Hepatocyte (in vitro differentiated cells): ENCODE measurements around the gene ADAMTS13. TPM values are rescaled to one million over a fixed set of nuclear protein-coding genes. Genes with fewer than 3 reads are reported as not detected.

Experiments
- DNase-seq: peaks from one replicate; pipeline ENCODE4 v3.0.0-alpha.2; 2016; ENCODE audit warnings: low spot score
- H2AFZ ChIP-seq: fragments of 200-600 bp; sonication (generic); 2 replicates; pipeline ENCODE4 v1.6.0; 2016; ENCODE audit warnings: antibody characterized with exemption, mild to moderate bottlenecking
- H3K27ac ChIP-seq: fragments of 200-600 bp; sonication (generic); 2 replicates; pipeline ENCODE4 v1.5.1; 2016; ENCODE audit warnings: mild to moderate bottlenecking
- H3K27me3 ChIP-seq: fragments of 200-600 bp; sonication (generic); 2 replicates; pipeline ENCODE4 v1.6.1; 2016
- H3K36me3 ChIP-seq: fragments of 200-600 bp; sonication (generic); replicated peaks from 2 replicates; pipeline ENCODE4 v1.5.1; 2016; ENCODE audit warnings: low read depth; ENCODE audit not compliant: insufficient read depth
- H3K4me1 ChIP-seq: fragments of 200-600 bp; sonication (generic); 2 replicates; pipeline ENCODE4 v1.5.1; 2016; ENCODE audit warnings: mild to moderate bottlenecking, moderate library complexity; ENCODE audit not compliant: insufficient read depth
- H3K4me2 ChIP-seq: fragments of 200-600 bp; sonication (generic); 2 replicates; pipeline ENCODE4 v1.6.0; 2016
- H3K4me3 ChIP-seq: fragments of 200-600 bp; sonication (generic); 2 replicates; pipeline ENCODE4 v1.5.1; 2016; ENCODE audit warnings: mild to moderate bottlenecking
- H3K79me2 ChIP-seq: fragments of 200-600 bp; sonication (generic); 2 replicates; pipeline ENCODE4 v1.6.0; 2017; ENCODE audit warnings: mild to moderate bottlenecking
- H3K9me2 ChIP-seq: fragments of 200-600 bp; sonication (generic); replicated peaks from 2 replicates; pipeline ENCODE4 v1.6.0; 2017; ENCODE audit warnings: mild to moderate bottlenecking; ENCODE audit not compliant: insufficient read depth
- H3K9me3 ChIP-seq: fragments of 200-600 bp; sonication (generic); 2 replicates; pipeline ENCODE4 v1.5.1; 2016; ENCODE audit warnings: low read depth, mild to moderate bottlenecking
- H4K20me1 ChIP-seq: fragments of 200-600 bp; sonication (generic); 2 replicates; pipeline ENCODE4 v1.6.0; 2016; ENCODE audit warnings: mild to moderate bottlenecking; ENCODE audit not compliant: insufficient read depth, poor library complexity, severe bottlenecking
- CTCF ChIP-seq: fragments of 200-600 bp; sonication (generic); IDR thresholded peaks from 2 replicates; pipeline ENCODE4 v1.5.1; 2016; ENCODE audit warnings: antibody characterized with exemption, mild to moderate bottlenecking; ENCODE audit not compliant: poor library complexity
- EZH2 ChIP-seq: fragments of 200-600 bp; sonication (generic); IDR thresholded peaks from 2 replicates; pipeline ENCODE4 v1.6.1; 2016; ENCODE audit warnings: antibody characterized with exemption, mild to moderate bottlenecking, borderline replicate concordance
- EZH2phosphoT487 ChIP-seq: fragments of 200-600 bp; sonication (generic); IDR thresholded peaks from one replicate; pipeline ENCODE4 v1.6.1; 2018; ENCODE audit warnings: antibody characterized with exemption, mild to moderate bottlenecking, low read depth, moderate library complexity; ENCODE audit not compliant: unreplicated experiment, severe bottlenecking
- WGBS: methylation state at CpG from one replicate; pipeline ENCODE4 v1.1.6; 2016; ENCODE audit warnings: low lambda C conversion rate; ENCODE audit errors: missing lambda C conversion rate; 5-methylcytosine and 5-hydroxymethylcytosine counted together
- polyA plus RNA-seq: library from polyadenylated mRNA; unstranded; fragments of >200 nt; fragmentation: Nextera tagmentation; extraction: Ambion mirVana; gene quantifications from 2 replicates; pipeline ENCODE4 v1.2.1, GENCODE V29; 2016
- total RNA-seq: library from RNA; depleted of rRNA; stranded (reverse); fragments of >200 nt; gene quantifications from 2 replicates; pipeline ENCODE4 v1.2.3, GENCODE V29; 2014

Gene ADAMTS13
- total and polyA plus RNA-seq, 2 experiments from 2014 or later: 6.5 to 6.8 TPM

GRCh38 chr9:133452562-133452961 is 30.4 kb downstream of the ADAMTS13 start:
- no peaks in the 10 kb centered on the region for H3K79me2 ChIP-seq
- WGBS: 87% methylated on average over 7 of the region's 7 CpGs
- H3K4me1 ChIP-seq: no peaks in the 10 kb centered on the region
- no peaks in the 10 kb centered on the region for H4K20me1 ChIP-seq
- H3K9me3 ChIP-seq: no peaks in the 10 kb centered on the region
- H2AFZ ChIP-seq: no peak overlapping the region
- H3K36me3 ChIP-seq: no peaks in the 10 kb centered on the region
- no peaks in the 10 kb centered on the region for H3K9me2 ChIP-seq
- no peak overlapping the region for H3K4me2 ChIP-seq
- no peak for TF ChIP-seq CTCF
- TF ChIP-seq EZH2phosphoT487: no peak
- TF ChIP-seq EZH2: no peak
- no peak overlapping the region for H3K27ac ChIP-seq
- H3K4me3 ChIP-seq: no peak overlapping the region
- H3K27me3 ChIP-seq: no peaks in the 10 kb centered on the region
- no peak for DNase-seq

- Histone ChIP-seq H3K27ac (no peak overlapping the region), H3K4me3 (no peak overlapping the region), H3K4me2 (no peak overlapping the region), H3K9me3 (no peaks in the 10 kb centered on the region), H3K36me3 (no peaks in the 10 kb centered on the region), H3K4me1 (no peaks in the 10 kb centered on the region), H3K27me3 (no peaks in the 10 kb centered on the region), H4K20me1 (no peaks in the 10 kb centered on the region), H3K9me2 (no peaks in the 10 kb centered on the region), H2AFZ (no peak overlapping the region), H3K79me2 (no peaks in the 10 kb centered on the region)
- DNase-seq: no peak
- 80% methylated on average over 11 of the region's 11 CpGs for WGBS
- TF ChIP-seq EZH2phosphoT487: no peak
- no peak for TF ChIP-seq CTCF
- no peak for TF ChIP-seq EZH2
These were observed 31.5 kb downstream of the ADAMTS13 start for GRCh38 chr9:133453651-133454050.

- no peak overlapping the region for H3K4me3 ChIP-seq
- DNase-seq: no peak
- no peaks in the 10 kb centered on the region for H4K20me1 ChIP-seq
- TF ChIP-seq EZH2 (no peak), EZH2phosphoT487 (no peak), CTCF (no peak)
- H3K9me3 ChIP-seq: no peaks in the 10 kb centered on the region
- no peaks in the 10 kb centered on the region for H3K79me2 ChIP-seq
- H3K4me1 ChIP-seq: no peaks in the 10 kb centered on the region
- H3K27ac ChIP-seq: no peak overlapping the region
- no peaks in the 10 kb centered on the region for H3K9me2 ChIP-seq
- H2AFZ ChIP-seq: no peak overlapping the region
- WGBS: 93% methylated on average over 18 of the region's 19 CpGs
- no peaks in the 10 kb centered on the region for H3K27me3 ChIP-seq
- H3K4me2 ChIP-seq: no peak overlapping the region
- H3K36me3 ChIP-seq: no peaks in the 10 kb centered on the region
These were observed 32.2 kb downstream of the ADAMTS13 start for GRCh38 chr9:133454325-133454724.
